ENCODE measurements around the gene FLT1.

FLT1 gene

DNA sequence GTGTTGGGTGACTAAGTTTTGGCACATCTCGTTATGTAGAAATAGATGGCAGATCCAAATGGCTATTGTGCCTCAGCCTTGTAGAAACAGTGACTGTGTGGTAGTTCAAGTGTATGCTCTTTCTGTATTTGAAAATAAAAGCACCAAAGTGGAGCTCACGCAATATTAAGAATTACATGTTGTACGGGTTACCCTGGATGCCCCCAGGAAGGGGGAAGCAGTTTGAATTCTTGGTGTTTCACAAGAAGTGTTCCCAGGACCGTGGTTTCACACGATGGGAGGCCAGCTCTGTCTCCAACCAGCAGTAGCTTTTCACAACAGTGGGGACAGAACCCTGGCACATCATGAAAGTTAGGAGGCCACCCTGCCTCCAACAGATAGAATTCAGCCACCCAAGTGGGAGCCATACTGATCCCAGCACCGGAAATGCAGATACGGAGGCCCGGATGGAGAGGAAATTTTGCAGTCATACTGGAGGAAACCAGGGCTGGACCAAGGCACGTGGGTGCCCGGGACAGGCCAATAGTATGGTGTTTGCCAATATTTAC lies 8.9 kb downstream of the FLT1 start:
- DNase-seq, result no peak

DNA sequence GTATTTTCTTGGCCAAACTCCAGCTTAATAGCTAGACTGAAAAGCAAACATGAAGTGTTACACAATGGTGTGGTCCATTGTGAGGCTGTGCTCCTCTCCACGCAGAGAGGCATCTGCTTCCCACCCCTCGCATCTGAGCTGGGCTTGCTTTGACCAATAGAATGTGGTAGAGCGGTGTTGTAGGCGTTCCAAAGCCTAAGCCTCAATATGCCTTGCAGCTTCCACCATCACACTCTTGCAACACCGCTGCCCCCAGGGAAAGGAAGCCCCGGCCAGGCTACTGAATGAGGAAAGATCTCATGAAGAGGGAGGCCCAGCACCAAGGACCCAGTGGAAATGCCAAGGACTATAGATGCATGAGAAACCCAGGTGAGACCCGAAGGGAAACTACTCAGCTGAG lies 9.4 kb downstream of the FLT1 start:
- no peak for ATAC-seq

More for the DNA sequence above, 8.9 kb downstream of the FLT1 start:
- no peak for ATAC-seq

DNA sequence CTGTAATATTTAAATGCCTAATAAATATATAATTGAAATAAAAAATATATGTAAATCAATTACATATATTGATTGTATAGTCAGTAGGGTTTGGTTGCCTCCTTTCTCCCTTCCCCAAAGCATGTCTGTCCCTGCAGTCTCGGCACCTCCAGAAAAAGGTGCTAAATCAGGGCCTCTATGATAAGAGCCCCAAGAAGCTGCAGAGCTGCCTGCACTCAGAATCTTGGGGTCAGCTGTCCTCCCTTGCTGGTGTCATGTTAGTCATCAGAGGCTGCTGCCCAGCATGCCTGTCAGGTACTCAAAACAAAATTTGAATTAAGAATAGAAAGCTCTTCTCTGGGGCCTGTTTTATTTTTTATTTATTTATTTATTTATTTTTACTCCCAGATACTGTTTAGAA lies 9.8 kb downstream of the FLT1 start:
- ATAC-seq, result no peak
- no peak for DNase-seq

More for the DNA sequence above, 9.4 kb downstream of the FLT1 start:
- DNase-seq, result no peak

DNA sequence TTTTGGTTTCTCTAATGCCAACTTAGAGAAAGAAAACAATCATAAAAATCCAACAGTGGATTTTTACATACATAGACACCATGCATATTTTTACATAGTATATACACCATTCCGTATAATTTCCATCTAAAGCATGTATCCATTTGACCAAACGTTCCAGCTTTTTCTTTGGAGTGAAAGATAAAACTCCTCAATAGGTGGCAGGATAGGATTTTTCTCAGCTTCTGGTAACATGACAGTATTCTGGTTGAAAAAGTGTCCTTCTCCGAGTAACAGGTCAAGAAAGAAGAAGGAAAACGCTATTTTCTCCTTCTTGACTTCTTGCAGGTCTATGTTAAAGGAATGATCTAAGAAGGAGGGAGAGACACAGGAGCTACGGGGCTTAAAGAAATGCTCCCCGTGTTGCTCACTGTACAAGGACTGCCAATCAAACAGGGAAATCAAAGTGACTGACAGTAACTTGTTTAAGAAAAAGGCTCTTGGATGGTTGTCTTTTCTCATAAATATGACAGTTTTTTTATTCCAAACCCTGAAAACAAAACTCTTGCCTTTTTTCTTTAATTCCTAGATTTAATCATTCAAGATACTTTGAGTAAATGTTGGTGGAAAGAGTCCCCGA lies 11.5 kb downstream of the FLT1 start:
- no peak for ATAC-seq
- DNase-seq, result no peak

DNA sequence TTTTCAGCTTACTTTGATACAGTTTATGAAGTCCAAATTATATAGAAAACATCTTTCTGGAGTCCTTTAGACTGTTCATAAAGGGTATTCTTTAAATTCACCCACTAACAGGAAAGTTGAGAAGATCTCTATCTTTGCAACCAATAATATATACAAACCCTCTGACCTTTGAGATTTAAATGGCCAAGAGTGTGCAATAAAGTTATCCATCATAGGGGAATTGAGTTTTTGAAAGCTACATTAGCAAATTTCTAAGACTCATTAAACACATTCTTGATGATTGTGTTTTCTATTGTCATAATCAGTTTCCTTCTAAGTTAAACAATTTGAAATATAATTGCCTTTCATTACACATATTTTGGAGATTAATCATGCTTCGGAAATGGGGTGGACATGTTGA lies 15.9 kb downstream of the FLT1 start:
- ATAC-seq (no peak), DNase-seq (no peak)

DNA sequence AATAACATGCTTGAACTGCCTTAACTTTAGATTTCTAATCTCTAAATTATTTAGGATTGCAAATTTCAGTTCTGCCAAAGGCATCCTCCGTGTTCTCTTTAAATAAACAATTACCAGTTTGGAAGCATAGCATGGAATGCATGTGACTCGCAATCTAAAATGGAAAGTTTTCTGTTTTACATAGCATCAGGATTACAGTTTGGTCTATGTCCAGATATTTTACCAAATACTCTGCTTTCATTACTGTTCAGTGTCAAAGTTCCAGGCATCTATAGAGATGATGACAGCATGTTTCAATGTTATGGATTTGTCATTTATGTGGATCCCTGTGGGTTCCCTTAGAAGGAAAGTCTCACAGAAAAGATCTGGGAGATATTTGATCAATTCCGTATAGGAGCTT lies 16.8 kb downstream of the FLT1 start:
- no peak for DNase-seq
- no peak for ATAC-seq

DNA sequence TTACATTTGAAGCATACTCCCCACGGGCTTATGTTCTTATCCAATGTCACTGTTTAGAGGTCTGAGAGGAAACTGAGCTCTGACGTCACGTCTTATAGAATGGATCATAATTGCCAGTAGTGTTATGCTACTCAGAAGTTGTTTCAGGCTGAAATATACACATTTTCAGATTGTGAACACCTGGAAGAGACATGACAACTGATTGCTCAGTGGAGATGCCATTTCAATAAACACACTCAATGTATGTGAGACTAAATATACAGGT lies 17.3 kb downstream of the FLT1 start:
- ATAC-seq, result no peak
- DNase-seq, result no peak

DNA sequence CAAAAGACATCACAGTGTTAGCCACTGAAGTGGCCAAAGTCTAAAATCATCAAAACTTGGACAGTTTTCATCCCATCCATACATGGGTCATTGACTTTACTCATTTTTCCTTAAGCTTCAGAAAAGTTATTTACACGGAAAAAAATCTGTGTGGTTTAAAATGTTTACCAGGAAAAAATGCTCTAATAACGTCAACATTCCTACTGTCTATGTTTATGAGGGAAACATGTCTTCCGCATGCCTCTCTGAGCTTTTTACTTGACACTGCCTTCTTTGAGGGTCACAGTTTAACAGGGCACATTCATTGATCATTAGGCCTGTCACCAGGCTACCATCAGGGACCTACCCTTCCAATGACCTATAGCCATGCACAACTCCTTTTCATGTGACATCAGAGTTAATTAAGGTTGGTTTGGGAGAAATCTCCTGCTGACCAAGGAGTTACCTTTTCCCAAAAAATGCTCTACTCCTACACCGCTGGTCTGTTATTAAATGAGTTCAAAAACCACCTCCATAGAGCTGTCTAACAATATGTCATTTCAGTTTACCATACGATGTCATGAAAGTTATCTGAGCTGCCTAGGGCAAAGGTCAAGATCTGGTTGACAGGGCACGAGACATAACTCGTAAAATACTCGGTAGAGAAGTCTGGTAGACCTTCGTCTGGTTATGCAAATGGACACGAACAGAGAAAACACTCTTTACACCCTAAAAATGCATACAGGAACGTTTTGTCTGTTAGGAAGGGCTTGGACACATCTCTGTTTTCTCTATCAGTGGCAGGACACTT lies 17.8 kb downstream of the FLT1 start:
- ATAC-seq (no peak), DNase-seq (no peak)

DNA sequence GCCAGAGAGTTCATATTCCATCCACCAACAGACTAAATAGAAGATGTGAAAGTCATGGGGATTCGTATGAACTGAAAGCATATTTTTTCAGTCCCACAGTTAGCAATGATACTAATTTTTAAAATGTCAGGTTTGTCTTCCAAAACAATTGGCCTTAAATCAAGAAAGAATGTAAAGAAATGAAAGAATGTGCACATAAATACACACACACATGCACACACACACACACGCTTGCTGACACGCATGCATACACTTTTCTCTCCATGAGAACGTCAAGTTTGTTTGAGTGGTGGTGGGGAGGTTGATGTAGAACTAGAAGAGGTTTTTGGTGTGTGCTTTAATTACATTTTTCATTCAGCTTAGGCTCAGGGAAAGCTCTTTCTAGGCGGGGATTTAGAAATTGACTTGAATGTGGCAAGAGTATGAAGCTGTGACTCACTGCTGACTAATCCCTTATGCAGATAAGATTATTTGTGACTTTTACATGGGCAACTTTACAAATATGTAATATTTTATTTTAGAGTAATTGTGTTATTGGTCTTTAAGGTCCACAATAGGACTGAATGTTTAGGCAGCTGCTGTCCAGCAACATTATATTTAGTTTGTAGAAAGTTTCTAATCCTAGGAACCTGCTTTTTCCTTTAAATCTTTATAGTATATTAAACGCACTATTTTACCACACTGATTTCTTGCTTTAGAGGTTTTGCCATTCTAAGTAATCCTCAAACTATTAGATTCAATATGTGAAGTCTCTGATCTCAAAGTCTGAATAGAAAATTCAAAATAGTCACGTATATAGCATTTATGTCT lies 18.8 kb downstream of the FLT1 start:
- DNase-seq (no peak), ATAC-seq (no peak)

DNA sequence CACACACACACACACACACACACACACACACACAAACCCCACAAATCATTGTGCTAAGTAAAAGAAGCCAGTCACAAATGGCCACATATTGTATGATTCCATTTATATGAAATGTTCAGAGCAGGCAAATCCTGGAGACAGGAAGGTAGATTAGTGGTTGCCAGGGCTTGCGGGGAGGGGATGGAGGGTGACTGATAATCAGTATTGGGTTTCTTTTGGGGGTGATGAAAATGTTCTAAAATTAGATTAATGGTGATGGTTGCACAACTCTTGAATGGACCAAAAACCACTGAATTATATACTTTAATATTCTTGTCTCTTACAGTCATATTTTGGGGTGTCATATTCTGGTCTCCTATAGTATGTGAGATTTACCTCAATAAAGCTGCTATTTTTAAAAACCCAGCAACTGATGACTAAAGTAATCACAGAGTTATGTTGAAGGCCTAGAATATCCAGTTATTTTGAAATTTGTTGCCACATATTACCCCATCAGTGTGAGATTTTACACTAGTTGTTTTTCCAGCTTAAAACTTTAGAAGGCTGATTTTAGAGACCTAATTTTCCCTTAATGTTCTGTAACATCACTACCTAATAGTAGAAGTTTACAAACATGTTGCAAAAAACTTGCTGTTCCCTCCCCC lies 20.3 kb downstream of the FLT1 start:
- ATAC-seq (no peak), DNase-seq (no peak)

DNA sequence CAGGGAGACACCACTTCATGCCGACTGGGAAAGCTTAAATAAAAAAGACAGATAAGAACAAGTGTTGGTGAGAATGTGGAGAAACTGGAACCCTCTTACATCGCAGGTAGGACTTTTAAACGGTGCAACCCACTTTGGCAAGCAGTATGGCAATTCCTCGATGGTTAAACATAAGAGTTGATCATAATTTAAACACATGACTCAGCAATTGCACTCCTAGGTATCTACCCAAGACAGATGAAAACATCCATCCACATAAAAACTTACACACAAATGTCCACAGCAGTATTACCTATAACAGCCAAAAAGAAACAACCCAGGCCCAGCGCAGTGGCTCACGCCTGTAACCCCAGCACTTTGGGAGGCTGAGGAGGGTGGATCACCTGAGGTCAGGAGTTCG lies 21.9 kb downstream of the FLT1 start:
- DNase-seq (no peak), ATAC-seq (no peak)

DNA sequence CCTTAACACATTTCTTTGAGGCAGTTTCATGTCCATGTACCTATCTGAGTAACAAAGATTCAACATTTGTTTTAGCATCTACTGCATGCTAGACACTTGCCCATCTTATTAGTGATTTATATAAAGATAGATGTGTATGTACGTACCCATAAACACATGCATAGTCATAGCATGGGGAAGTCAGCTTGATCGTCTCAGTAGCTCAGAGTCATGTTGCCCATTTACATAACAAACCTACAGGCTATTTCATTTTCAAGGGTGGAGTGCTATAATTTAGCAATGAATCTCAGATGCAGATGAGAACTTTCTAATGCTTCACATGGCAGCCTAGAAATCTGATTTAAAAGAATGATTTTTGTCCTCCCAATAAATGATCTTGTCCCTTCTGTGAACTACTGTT lies 23.5 kb downstream of the FLT1 start:
- ATAC-seq (no peak), DNase-seq (no peak)

DNA sequence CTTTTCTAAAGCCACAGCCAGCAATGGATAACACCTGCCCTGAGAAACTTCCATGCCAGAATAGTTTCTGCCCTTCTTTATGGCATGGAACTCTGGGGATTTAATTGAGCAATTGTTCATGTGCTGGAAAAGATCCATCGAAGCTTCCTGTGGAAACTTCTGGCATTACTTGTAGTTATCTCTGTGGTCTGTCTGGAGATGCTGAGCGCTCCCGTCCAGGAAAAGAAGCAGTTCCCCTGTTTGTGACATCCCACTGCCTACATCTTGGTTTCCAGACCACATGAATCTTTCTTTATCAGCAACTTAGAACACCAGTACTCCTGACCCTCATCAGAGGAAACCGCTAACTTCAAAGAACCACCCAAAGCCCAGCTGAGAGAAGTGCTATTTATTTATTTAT lies 24.6 kb downstream of the FLT1 start:
- no peak for ATAC-seq
- DNase-seq, result no peak

DNA sequence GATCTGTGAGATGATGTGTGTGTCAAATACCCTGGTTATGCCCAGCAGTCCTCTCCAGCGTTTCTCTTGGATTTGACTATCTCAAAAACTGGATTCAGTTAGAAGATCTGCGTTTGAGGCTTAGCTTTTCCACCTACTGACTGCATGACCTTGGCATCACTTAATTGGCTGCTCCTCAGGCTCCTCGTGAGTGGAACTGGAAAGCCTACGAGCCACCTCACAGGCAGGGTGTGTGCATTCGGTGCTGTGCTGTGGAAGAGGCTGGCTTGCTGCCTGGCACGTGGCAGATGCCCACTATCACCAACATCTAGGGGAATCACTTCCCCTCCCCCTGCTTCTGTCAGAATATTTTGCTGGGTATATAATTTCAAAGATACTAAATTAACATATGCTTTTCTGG lies 25.6 kb downstream of the FLT1 start:
- DNase-seq (no peak), ATAC-seq (no peak)

DNA sequence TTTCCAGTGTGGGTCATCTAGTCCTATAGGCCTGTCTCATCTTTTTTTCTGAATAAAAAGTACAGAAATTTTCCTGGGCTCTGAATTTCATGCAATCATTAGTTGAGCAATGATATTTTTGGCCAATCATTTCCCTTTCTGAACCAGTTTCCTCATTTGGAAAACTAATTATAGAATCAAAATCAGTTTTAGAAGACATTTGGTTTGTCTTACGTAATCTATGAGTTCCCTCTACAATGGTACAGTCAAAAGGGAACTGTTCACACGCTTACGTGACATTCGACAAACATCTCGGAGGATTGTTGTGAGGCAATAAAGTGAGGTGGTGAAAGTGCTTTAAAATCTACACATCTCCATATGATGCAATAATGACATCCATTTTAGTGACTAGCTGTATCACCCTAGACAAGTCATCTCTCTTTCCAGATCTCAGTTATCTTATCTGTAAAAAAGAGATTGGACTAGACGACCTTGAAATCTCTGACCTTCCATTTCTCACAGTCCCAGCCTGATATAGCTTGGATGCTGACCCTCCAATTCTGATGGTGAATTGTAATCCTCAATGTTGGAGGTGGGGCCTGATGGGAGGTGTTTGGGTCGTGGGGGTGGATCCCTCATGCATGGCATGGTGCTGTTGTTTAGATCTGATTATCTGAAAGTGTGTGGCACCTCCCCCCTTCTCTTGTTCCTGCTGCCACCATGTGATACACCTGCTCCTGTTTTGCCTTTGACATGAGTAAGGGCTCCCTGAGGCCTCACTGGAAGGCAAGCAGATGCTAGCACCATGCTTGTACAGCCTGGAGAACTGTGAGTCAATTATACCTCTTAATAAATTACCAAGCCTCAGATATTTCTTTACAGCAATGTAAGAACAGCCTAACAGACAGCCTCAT lies 26.7 kb downstream of the FLT1 start:
- no peak for ATAC-seq
- no peak for DNase-seq

DNA sequence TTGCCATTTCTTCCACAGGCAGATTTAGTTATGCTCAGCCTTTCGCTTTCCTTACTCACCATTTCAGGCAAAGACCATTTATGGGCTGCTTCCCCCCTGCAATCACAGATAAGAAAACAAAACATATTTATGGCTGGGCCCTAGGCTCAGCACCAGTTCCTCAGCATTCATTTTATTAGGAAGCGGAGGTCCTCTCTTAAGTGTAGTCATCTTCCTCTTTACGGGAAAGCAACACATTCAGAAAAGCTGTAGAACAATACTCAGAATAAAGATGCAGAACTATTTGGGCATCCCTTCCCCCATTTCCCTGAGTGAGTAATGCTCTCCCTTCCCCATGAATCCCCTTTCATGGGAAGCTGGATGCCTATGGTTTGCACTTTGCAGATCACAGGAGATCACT lies 27.9 kb downstream of the FLT1 start:
- no peak for ATAC-seq
- DNase-seq, result no peak

DNA sequence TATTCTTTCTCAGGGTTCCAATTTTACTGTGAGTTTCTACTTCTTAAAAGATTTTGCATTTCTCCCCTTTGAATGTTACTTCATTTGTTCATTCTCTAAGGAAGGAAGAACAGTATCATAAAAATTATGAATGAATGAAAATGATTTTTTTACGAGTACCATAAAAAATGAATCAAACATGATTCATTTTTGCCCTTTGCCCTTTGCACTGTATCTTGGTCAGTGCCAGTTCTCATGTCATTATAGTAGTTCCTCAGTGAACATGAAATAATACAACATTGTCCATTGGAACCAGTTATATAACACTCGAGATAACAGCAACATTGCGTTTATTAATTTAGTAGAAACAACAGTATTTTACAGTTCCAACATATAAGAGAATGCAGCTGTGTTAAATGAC lies 28.8 kb downstream of the FLT1 start:
- DNase-seq (no peak), ATAC-seq (no peak)

DNA sequence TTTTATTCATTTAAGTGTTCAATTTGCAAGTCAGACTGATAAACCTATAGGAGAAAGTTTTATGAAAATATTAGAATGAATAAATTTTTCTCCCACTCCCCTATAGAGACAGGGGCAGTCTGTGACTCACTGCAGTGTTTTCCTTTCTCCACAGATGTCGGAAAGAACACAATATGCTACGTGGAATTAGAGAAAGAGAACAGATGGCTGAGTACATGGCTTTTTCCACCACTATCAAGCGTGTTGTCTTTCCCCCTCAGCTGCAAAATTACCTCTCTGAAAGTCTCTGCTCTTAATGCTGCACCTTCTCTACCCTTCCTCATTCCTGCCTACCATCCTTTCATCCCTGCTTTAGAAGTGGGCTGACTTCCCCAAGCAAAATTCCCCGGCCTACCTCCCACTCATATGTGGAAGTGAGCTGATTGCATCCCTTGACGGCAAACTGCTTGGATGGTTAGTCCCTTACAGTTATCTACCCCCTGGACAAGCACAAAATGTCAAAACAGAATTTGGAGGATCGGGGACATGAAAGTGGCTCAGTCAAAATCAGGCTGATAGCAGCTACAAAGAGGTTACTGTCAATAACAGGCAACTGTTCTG lies 30.0 kb downstream of the FLT1 start:
- no peak for DNase-seq
- no peak for ATAC-seq

DNA sequence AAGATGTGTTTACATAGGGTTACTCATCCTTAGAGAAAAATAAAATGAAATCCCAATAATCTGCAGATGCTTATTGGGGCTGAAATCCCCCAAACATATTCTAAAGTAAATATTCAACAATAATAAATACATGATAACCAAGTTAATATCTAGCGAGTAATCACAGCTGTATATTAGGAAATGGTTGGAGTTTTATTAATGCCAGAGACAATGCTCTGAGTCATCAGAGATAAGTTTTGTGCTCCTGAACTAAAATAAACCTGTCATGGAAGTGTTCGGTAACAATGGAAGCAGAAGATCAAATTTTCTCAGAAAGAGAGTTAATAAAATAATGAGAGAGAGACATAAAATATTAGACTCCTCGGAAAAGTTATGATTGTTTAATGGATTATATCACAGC lies 31.4 kb downstream of the FLT1 start:
- ATAC-seq, result no peak
- DNase-seq, result no peak

DNA sequence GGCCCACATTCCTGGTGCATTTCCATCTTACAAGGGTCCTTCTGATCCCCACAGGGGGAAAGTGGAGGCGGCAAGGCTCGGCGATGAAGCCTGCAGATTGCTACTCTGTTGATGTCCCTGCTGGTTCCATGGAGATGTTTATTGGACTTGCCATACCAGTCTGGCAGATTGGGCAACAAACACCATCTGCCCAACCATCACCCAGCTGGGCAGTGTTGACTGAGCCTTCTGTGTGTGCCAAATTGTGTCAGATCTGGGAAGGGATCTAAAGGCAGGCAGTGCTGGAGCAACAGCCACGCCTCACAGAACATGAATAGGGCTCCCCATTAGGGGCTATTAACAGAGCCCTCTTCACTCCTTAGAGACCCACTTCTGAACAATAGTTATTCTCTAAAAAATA lies 35.0 kb downstream of the FLT1 start:
- ATAC-seq (no peak), DNase-seq (no peak)

DNA sequence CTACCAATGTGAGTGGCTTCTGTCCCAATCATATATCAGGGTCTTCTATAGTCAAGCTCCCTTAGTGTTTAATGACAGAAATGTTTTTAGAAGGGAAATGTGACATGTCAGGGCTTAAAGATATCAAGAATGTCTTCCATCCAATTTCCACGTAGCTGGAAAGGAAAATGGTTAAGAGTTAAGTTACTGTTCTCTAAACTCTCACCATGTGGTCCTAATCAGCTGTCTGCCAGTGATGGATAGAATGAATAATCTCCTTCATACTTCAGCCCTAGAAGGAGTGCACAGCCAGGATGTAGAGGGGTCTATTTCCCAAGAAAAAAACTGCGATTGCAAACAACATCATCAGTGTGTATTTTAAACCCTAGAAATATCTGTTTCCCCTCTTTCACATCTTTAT lies 36.3 kb downstream of the FLT1 start:
- DNase-seq (no peak), ATAC-seq (no peak)
